Tibial artery (tissue), 4 donors: ENCODE results near the gene BNC2.
"Not testable (repeated sequence)": the region's sequence is repeated elsewhere in the genome, so short reads cannot be mapped to it uniquely, and the experiment has no call there.

Experiments
- DNase-seq, 2 donors: peaks; one replicate each; pipeline ENCODE4 v3.0.0-alpha.2; 2019
- H3K27ac ChIP-seq, 2 donors: fragments of 200-600 bp; sonication (generic) in 1 of 2; 1 replicate in 1 of 2; 2 replicates in 1 of 2; pipeline ENCODE4 v1.5.1; 2018 to 2019; ENCODE audit warnings: mild to moderate bottlenecking in 1 of 2
- H3K27me3 ChIP-seq, 2 donors: fragments of 200-600 bp; sonication (generic) in 1 of 2; one replicate each; pipeline versions ENCODE4 v1.5.1 to v1.6.0; 2016 to 2019
- H3K36me3 ChIP-seq, 3 donors: fragments of 200-600 bp; sonication (generic) in 2 of 3; one replicate each; pipeline ENCODE4 v1.5.1; 2016 to 2019; ENCODE audit warnings: mild to moderate bottlenecking in 2 of 3
- H3K4me1 ChIP-seq, 4 donors: fragments of 200-600 bp; sonication (generic) in 2 of 4; 1 replicate in 3 of 4; 2 replicates in 1 of 4; pipeline ENCODE4 v1.5.1; 2016 to 2019
- H3K4me3 ChIP-seq, 2 donors: fragments of 200-600 bp; sonication (generic) in 1 of 2; 1 replicate in 1 of 2; 2 replicates in 1 of 2; pipeline ENCODE4 v1.5.1; 2018 to 2019; ENCODE audit warnings: mild to moderate bottlenecking in 2 of 2
- H3K9me3 ChIP-seq, 3 donors: fragments of 200-600 bp; sonication (generic) in 1 of 3; one replicate each; pipeline ENCODE4 v1.5.1; 2016 to 2019
- CTCF ChIP-seq, 2 experiments: fragments of 200-600 bp in 1 of 2; fragments of 450-650 bp in 1 of 2; IDR thresholded peaks; one replicate each; pipeline ENCODE4 v1.5.1; 2017 to 2019; ENCODE audit warnings: antibody characterized with exemption in 2 of 2, mild to moderate bottlenecking in 1 of 2, moderate library complexity in 1 of 2
- intact Hi-C: fragments of 100-400 bp; cut with DNase I; formaldehyde crosslinking; loops from one replicate; pipeline ENCODE4 v1.15.0; 2023; ENCODE audit warnings: low total_unique reads

The BNC2 gene

GRCh38 chr9:16884373-16884772, 13.9 kb upstream of the BNC2 start:
- Histone ChIP-seq H3K4me1 (no peaks in the 10 kb centered on the region), H3K36me3 (no peaks in the 10 kb centered on the region), H3K4me3 (no peak overlapping the region), H3K9me3 (no peaks in the 10 kb centered on the region), H3K27me3 (no peaks in the 10 kb centered on the region), H3K27ac (no peak overlapping the region)
- intact Hi-C loops: no loop called here
- DNase-seq: no peak
- no peak for TF ChIP-seq CTCF (IDR thresholded peaks at IDR 0.05)

GRCh38 chr9:16883586-16883985, 13.1 kb upstream of the BNC2 start:
- Histone ChIP-seq H3K27me3 (no peaks in the 10 kb centered on the region), H3K4me1 (no peaks in the 10 kb centered on the region), H3K4me3 (no peak overlapping the region), H3K9me3 (no peaks in the 10 kb centered on the region), H3K36me3 (no peaks in the 10 kb centered on the region), H3K27ac (no peak overlapping the region)
- TF ChIP-seq CTCF (IDR thresholded peaks at IDR 0.05): no peak
- DNase-seq: no peak
- intact Hi-C loops: no loop called here

- H3K27me3 ChIP-seq, H3K9me3 ChIP-seq, DNase-seq, intact Hi-C loops, H3K36me3 ChIP-seq, H3K4me1 ChIP-seq, H3K4me3 ChIP-seq, H3K27ac ChIP-seq: not testable (repeated sequence)
Measured at GRCh38 chr9:16882440-16882839, 12.0 kb upstream of the BNC2 start.

- TF ChIP-seq CTCF (IDR thresholded peaks at IDR 0.05): no peak
- no peak for DNase-seq
- no peak overlapping the region for H3K27ac ChIP-seq
- no peaks in the 10 kb centered on the region for H3K36me3 ChIP-seq
- intact Hi-C loops: no loop called here
- H3K27me3 ChIP-seq: no peaks in the 10 kb centered on the region
- no peaks in the 10 kb centered on the region for H3K9me3 ChIP-seq
- H3K4me3 ChIP-seq: no peak overlapping the region
- H3K4me1 ChIP-seq: no peaks in the 10 kb centered on the region
Measured at GRCh38 chr9:16879416-16879815, 8.9 kb upstream of the BNC2 start.

GRCh38 chr9:16877256-16877655, 6.8 kb upstream of the BNC2 start:
- no peaks in the 10 kb centered on the region for H3K4me1 ChIP-seq
- H3K9me3 ChIP-seq: no peaks in the 10 kb centered on the region
- no peaks in the 10 kb centered on the region for H3K27me3 ChIP-seq
- no peak for DNase-seq
- TF ChIP-seq CTCF (IDR thresholded peaks at IDR 0.05): no peak
- no peaks in the 10 kb centered on the region for H3K36me3 ChIP-seq
- intact Hi-C loops: no loop called here
- no peak overlapping the region for H3K4me3 ChIP-seq
- no peak overlapping the region for H3K27ac ChIP-seq

- Histone ChIP-seq H3K4me3 (no peak overlapping the region), H3K27me3 (no peaks in the 10 kb centered on the region)
- TF ChIP-seq CTCF (IDR thresholded peaks at IDR 0.05): no peak
Measured at GRCh38 chr9:16873126-16873802, 2.8 kb upstream of the BNC2 start.

More at GRCh38 chr9:16873126-16873802, 2.8 kb upstream of the BNC2 start:
- intact Hi-C loops: no loop called here
- peaks cover 0 to 18% (median 10%) of the 10 kb centered on the region in 4 donors for H3K4me1 ChIP-seq
- H3K9me3 ChIP-seq: no peaks in the 10 kb centered on the region
- H3K27ac ChIP-seq: no peak overlapping the region
- no peaks in the 10 kb centered on the region for H3K36me3 ChIP-seq
- DNase-seq: no peak
